Spleen (tissue), 7 donors: Measurements from ENCODE around the gene DDTL.

ENCODE experiments used
- POLR2A ChIP-seq, 3 donors: fragments of 450-650 bp; IDR thresholded peaks; one replicate each; pipeline ENCODE4 v1.5.1; 2017; ENCODE audit warnings: antibody characterized with exemption in 3 of 3, mild to moderate bottlenecking in 1 of 3
- TF ChIP-seq, protein P1 (sequence below), 11 experiments: fragments of 200-600 bp in 7 of 11; fragments of 450-650 bp in 4 of 11; sonication (generic) in 4 of 11; IDR thresholded peaks in 8 of 11; conservative IDR thresholded peaks in 3 of 11; 1 replicate in 7 of 11; 2 replicates in 4 of 11; pipeline versions ENCODE4 v1.4.0 to v1.8.0; 2016 to 2021; ENCODE audit warnings: antibody characterized with exemption in 11 of 11, inconsistent platforms in 4 of 11, mild to moderate bottlenecking in 1 of 11
- donor health status: DM: no; HTN: no; CAD: no; lungs with moderate emphysema.
- donor health status: DM: no; HTN: no; CAD: no.
- donor health status: DM: no; HTN: no; CAD: no.

DNA sequence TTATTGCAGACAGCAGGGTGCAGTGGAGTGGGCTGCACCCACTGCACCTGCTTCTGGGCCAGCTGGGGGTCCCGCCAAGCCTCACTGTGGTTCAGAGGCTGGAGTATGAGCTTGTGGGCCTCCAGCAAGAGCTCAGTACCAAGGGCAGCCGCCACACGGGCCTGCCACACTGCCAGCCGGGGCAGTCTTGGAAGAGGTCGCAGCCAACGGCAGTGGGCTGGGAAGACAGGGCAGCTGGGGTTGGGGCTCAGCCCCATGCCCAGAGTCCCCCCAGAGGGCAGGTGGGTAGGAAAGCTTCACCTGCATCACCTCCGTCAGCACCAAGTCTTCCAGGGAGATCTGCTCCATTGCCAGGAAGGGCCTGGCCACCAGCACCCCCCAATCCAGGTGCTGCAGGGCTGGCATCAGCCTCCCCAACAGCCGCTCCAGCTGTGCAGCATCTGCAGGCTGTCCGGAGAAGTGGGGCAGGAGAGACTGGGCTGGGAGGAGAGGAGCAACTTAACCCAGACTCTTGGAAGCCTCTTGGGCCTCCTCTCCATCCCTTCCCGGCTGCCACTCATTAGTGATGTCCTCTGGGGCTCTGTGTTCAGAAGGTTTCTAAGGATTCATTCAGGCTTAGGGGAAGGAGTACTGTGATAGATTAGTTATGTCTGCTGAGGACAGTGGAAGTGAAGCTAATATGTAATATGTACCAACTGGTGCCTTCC, 39.7 kb downstream of the DDTL start:
- TF ChIP-seq, protein P1, sequence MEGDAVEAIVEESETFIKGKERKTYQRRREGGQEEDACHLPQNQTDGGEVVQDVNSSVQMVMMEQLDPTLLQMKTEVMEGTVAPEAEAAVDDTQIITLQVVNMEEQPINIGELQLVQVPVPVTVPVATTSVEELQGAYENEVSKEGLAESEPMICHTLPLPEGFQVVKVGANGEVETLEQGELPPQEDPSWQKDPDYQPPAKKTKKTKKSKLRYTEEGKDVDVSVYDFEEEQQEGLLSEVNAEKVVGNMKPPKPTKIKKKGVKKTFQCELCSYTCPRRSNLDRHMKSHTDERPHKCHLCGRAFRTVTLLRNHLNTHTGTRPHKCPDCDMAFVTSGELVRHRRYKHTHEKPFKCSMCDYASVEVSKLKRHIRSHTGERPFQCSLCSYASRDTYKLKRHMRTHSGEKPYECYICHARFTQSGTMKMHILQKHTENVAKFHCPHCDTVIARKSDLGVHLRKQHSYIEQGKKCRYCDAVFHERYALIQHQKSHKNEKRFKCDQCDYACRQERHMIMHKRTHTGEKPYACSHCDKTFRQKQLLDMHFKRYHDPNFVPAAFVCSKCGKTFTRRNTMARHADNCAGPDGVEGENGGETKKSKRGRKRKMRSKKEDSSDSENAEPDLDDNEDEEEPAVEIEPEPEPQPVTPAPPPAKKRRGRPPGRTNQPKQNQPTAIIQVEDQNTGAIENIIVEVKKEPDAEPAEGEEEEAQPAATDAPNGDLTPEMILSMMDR (IDR thresholded peaks at IDR 0.05 in 8 of 11, conservative IDR thresholded peaks at IDR 0.05 in 3 of 11): no peak
- TF ChIP-seq POLR2A (IDR thresholded peaks at IDR 0.05): no peak
